GM19395 (cell line): ENCODE data around the gene AFAP1L1.

Experiments used
- ATAC-seq: cut with Tn5 transposase; IDR thresholded peaks from one replicate; pipeline ENCODE4 v1.9.1; 2021; ENCODE audit warnings: mild to moderate bottlenecking, moderate library complexity; ENCODE audit not compliant: unreplicated experiment

AFAP1L1 gene

GRCh38 chr5:149310947-149311658 lies 39.4 kb downstream of the AFAP1L1 start:
- no peak for ATAC-seq

DNA sequence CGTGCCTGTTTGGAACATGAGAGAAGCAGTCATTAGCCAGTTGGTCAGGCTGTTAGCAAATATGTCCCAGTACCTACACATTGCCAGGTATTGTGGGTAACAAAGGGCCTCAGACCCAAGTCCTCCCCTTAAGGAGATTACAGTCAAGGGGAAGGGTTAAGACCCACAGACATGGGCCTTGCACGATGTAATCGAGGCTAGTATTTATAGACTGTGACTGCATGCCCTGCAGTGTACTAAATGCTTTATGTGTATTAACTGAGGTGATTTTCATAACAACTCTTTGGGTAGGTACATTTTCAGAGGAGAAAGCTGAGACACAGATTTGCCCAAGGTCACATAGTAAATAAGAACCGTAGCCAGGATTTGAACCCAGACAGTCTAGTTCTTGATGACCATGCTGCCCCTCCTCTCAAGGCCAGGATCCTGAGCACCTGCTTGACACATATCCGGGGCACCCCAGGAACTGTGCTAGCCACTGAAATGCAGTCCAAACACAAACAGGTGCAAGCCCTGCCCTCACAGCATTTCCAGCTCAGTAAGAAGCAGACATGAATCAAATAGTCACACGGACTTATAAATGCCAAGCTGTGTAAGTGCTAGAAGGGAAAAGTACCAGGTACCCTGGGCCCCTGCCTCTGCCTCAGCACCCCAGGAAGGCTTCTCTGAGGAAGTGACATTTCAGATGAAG lies 41.6 kb downstream of the AFAP1L1 start:
- no peak for ATAC-seq

DNA sequence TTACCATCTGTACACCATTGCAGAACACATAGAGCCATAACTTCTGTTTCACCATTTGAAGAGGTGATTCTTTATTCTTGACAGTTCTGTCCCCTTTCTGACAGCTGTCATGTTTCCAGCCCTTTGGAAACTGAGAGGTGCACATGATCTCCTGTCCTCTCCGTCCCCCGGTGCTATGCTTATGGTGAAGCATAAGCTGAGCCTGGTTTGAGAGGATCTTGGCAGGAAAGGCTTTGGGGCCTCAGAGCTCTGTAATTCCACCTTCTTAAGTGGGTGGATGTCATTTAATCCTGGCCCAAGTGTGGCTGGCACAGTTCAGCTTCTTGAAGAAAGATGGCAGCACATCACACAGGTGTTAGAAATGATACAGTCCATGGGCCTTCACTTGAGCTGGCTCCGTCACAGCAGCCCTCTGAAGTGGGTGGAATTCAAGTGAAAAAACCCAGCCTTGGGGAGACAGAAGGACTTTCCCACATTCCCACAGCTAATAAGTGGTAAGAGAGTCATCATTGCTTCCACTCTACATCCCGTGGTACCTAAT lies 43.0 kb downstream of the AFAP1L1 start:
- no peak for ATAC-seq

- no peak for ATAC-seq
Observed at GRCh38 chr5:149315753-149316152, 44.1 kb downstream of the AFAP1L1 start.

DNA sequence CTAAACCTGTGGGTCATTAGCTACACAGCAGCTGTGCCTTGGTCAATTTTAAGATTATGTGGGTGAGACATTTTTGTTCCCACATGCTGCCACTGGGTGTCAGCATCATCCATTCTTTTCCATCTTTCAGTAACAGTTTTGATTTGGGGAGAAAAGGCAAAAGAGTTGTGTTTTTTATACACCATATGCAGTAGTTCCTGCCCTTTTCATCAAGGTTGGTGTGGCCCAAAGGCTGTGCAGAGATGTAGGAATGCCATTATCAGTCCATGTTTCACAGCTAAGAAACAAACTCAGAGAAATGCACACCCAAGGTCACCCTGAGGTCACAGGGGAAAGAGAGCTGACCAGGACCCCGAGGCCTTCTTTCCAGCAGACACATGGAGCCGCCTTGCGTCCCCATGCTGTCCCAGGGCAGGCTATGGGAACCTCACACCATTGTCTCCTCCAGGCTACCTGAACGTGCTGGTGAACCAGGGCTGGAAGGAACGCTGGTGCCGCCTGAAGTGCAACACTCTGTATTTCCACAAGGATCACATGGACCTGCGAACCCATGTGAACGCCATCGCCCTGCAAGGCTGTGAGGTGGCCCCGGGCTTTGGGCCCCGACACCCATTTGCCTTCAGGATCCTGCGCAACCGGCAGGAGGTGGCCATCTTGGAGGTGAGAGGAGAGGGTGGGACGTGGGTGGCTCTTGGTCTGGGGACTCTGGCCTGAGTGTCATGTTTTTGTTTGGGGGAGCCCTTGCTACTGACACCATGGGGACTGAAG lies 45.8 kb downstream of the AFAP1L1 start:
- ATAC-seq = peak; percentile 84

- no peak for ATAC-seq
Observed at GRCh38 chr5:149319174-149319573, 47.5 kb downstream of the AFAP1L1 start.

DNA sequence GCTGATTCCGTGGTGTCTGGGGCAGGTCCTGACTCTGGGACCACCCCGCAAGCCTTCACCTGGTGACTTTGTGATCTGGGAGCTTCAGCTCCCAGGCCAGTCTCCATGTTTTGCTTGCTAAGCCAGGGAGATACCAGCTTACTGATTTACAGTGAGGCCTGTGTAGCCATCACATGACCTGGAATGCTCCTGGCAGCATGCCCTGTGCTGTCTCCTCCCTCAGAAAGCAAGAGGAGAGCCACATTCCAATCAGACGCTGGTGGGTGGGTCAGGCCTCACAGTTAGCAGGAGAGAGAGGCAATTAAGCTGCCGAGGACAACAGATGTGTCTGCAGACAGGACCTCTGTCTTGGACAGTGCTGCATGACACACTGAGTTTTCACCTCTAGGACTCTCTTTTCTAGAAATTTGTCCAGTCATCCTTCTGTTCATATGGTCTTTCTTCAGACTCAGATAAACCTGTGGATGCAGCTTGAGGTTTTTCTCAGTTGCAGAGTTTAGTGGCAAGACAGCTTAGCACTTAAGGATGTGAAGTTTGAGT lies 49.2 kb downstream of the AFAP1L1 start:
- ATAC-seq = no peak

DNA sequence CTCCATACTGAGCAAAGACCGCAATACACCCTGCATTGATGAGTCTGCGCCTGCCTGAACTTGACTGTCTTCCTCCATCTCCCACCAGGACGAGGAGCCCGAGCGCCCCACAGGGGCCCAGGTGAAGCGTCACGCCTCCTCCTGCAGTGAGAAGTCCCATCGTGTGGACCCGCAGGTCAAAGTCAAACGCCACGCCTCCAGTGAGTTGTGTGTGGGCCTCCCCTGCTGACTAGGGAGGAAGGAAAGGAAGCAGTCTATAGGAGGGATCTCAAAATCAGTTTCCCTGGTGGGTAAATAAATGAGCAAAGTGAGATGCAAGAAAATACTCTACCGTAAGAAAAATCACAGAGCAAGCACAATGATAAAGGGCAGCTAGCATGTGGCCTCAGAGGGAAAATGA lies 50.9 kb downstream of the AFAP1L1 start:
- no peak for ATAC-seq

DNA sequence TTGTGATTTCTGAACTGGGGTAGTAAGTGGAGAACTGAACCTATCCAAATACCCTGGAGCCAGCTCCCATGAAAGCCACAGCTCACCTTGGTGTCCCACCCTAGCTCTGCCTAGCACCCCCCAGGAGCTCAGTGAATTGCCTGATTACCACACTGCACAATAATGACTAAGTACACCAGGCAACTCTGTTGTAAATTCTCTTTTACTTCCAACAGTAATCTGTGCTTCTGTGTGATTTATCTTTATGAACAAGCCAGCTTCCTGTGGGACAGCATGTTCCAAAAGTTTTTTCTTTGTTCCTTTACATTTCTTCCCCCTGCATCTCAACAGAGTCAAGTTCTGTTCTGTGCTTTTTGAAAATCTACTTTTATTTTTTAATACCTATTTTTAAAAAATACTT lies 51.6 kb downstream of the AFAP1L1 start:
- ATAC-seq = no peak

- ATAC-seq = no peak
Observed at GRCh38 chr5:149323621-149324205, 52.1 kb downstream of the AFAP1L1 start.

DNA sequence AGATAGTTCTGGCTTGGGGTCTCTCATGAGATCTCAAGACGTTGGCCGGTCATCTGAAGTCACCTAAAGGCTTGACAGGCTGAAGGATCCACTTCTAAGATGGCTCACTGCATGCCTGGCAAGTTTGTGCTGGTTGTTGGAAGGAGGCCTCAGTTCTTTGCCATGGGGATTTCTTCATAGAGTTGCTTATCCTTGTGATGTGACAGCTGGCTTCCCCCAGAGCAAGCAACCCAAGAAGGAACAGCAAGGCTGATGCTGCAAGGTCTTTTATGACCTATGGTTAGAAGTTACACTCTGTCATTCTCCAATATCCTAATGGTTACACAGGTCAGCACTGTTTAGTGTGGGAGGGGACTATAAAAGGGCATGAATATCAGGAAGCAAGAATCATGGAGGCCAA lies 53.0 kb downstream of the AFAP1L1 start:
- no peak for ATAC-seq

DNA sequence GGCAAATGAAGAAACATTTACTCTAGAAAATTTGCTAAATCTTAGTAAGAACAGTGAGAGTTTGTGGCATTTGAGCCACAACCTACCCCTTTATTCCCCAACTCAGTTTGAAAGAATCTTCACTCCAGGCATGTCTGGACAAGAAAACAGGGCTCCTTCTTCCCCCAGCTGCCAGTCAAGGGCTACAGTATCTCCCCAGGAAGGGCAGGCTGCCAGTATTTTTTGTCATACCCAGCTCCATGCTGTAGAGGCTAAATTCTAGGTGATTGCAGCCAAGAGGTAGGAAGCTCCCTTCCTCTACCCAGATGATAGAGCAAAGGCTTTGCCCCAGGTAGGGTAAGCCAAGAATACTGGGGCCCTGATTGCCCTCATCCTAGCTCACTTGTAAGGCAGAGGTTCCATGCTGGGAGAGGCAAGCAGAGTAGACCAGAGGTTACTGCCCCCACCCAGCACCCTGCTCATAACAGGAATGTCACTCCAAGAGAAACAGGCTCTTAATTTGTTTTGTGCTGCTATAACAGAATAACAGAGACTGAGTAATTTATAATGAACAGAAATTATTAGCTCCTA lies 53.6 kb downstream of the AFAP1L1 start:
- no peak for ATAC-seq

DNA sequence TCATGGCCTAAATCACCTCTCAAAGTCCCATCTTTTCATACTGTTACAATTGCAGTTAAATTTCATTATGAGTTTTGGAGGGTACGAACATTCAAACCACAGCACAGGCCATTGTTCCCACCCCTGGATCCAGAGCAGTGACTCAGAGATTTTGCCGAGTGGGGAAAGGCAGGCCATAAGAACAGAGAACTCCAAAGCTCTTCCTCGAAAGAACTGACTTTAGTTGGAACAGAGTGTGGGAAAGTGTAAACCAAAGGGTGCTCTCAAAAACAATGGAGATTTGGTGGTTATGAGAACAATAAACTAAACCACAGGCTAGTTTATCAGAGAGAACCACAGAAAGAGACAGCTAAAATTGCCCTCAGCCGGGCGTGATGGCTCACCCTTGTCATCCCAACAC lies 54.2 kb downstream of the AFAP1L1 start:
- ATAC-seq = no peak

DNA sequence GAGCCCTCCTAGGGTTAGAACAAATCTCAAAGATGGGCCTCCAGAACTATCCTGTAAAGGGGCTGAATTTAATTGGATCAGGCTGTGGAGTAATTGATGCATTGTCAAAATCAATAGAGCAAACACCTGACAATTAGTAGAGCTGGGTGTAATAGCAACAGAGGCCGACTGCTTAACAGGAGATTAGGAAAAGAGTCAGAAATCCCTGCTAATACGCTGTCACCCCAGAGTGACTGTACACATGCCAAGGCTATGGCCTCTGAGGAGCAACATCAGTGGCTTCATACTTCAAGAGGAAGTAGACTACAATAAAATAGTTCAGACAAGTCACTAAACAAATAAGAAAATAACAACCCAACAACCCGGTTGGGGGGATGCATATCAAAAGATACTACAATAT lies 55.0 kb downstream of the AFAP1L1 start:
- ATAC-seq = no peak

DNA sequence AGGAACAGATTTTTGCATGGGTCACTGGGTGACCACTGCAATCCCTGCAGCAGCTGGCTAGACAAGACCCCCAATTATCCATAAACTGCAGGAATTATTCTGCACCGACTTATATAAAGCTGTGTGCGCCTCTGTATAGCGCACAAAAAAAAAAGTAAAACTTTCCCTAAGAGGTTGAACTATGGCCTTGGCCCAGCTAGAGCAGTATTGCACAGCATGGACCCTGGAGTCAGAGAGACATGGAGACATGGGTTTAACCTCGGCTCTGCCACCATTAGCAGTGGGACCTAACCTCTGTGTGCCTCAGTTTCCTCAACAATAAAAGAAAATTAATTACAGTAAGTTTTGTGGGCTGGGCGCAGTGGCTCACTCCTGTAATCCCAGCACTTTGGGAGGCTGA lies 56.5 kb downstream of the AFAP1L1 start:
- ATAC-seq = no peak

- ATAC-seq = no peak
Observed at GRCh38 chr5:149333711-149334443, 62.2 kb downstream of the AFAP1L1 start.

- ATAC-seq = no peak
Observed at GRCh38 chr5:149337736-149338135, 66.1 kb downstream of the AFAP1L1 start.

DNA sequence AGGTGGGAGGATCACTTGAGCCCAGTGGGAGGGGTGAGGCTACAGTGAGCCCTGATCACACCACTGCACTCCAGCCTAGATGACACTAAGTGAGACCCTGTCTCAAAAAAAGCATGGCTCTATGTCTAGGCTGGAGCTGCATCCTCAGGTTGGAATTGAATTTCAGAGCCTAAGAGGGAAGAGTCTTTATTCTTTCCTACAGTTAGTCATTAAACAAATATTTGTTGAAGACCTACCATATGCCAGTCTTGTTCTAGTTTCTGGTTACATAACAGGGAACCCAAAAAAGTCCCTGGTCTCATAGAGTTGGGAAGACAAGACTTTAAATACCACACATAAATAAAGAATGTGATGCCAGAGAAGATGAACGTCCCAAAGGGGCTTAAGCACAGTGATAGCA lies 66.7 kb downstream of the AFAP1L1 start:
- no peak for ATAC-seq

DNA sequence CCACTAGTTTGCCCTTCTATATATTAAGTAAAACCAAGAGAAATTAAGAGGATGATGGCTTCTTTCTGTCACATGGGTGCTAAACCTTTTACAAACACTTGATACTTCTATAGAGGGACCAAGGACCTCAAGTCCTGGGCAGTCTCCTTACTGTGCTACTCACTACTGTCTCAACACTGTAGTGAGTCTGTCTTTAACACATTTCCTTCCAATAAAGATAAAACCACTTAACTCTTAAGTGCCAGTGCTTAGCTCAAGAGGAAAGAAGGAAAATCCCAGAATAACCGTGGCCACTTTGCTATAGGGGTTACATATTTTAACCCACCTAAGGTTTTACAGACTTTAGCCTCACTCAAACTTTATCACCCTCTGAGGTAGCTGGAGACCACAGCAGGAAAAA lies 69.3 kb downstream of the AFAP1L1 start:
- no peak for ATAC-seq

DNA sequence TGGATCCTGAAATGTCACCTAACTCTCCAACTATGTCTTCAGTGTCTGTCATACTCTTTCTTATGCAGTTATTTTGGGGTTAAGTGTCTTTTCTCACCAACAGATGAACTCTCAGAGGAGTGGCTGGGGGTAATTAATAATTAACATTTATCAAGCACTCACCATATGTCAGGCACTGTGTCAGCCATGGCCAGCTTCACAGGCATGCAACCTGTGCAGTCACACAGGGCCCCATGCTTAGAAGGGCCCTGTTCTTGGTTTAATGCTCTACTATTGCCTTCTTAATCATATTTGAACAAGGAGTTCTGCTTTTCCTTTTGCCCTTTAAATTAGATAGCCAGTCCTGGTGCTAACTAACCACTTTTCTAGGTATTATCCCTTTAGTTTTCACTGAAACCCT lies 70.2 kb downstream of the AFAP1L1 start:
- no peak for ATAC-seq
